Caco-2 (cell line): ENCODE results near the gene NEK8. TPM values are rescaled to one million over a fixed set of nuclear protein-coding genes. Genes with fewer than 3 reads are reported as not detected.

Source experiments
- BruUV-seq: library from RNA; stranded (reverse); fragments of 400-500 nt; replicated peaks from 2 replicates; lab custom pipeline; 2021; lab: Mats Ljungman, UMichigan
- CTCF ChIA-PET: fragments of 300-600 bp; sonication (Branson Sonifier 250); formaldehyde crosslinking; loops from one replicate; lab custom pipeline; 2022; ENCODE audit warnings: antibody characterized with exemption; lab: Charles Lee
- POLR2A ChIA-PET: fragments of 300-600 bp; sonication (Branson Sonifier 250); formaldehyde crosslinking; loops from one replicate; lab custom pipeline; 2022; ENCODE audit warnings: antibody characterized with exemption; lab: Charles Lee
- DNase-seq, 2 experiments: peaks; one replicate each; pipeline versions ENCODE4 v3.0.0 to v3.0.0-alpha.2; 2020 to 2022
- H3K27me3 ChIP-seq: replicated peaks from 2 replicates; pipeline ENCODE4 v1.6.0; 2011; ENCODE audit warnings: low read length; ENCODE audit not compliant: control insufficient read depth, insufficient read depth
- H3K36me3 ChIP-seq: 2 replicates; pipeline ENCODE4 v1.5.1; 2011; ENCODE audit warnings: low read length; ENCODE audit not compliant: control insufficient read depth, insufficient read depth
- H3K4me1 ChIP-seq: fragments of 250-450 bp; sonication (Bioruptor Pico); 2 replicates; pipeline ENCODE4 v1.5.1; 2020; ENCODE audit warnings: mild to moderate bottlenecking
- H3K4me3 ChIP-seq: 2 replicates; pipeline ENCODE4 v1.5.1; 2011; ENCODE audit warnings: low read depth, mild to moderate bottlenecking, control low read depth, low read length
- H3K9me3 ChIP-seq: fragments of 250-450 bp; sonication (Bioruptor Pico); 2 replicates; pipeline ENCODE4 v1.5.1; 2020; ENCODE audit warnings: mild to moderate bottlenecking, moderate library complexity
- H3K27ac Mint-ChIP-seq: one replicate; pipeline ENCODE4 v1.8.0; 2022; ENCODE audit warnings: mixed read lengths; ENCODE audit not compliant: unreplicated experiment
- H3K27me3 Mint-ChIP-seq: one replicate; pipeline ENCODE4 v1.8.0; 2022; ENCODE audit warnings: mixed read lengths; ENCODE audit not compliant: insufficient read depth, unreplicated experiment
- H3K36me3 Mint-ChIP-seq: one replicate; pipeline ENCODE4 v1.8.0; 2022; ENCODE audit warnings: mild to moderate bottlenecking, mixed read lengths; ENCODE audit not compliant: insufficient read depth, unreplicated experiment
- H3K4me1 Mint-ChIP-seq: one replicate; pipeline ENCODE4 v1.8.0; 2022; ENCODE audit warnings: low read depth, mixed read lengths; ENCODE audit not compliant: unreplicated experiment
- H3K4me3 Mint-ChIP-seq: one replicate; pipeline ENCODE4 v1.8.0; 2022; ENCODE audit warnings: mild to moderate bottlenecking, moderate library complexity, mixed read lengths; ENCODE audit not compliant: unreplicated experiment
- H3K9me3 Mint-ChIP-seq: one replicate; pipeline ENCODE4 v1.8.0; 2022; ENCODE audit warnings: mixed read lengths; ENCODE audit not compliant: unreplicated experiment
- CTCF ChIP-seq, 2 experiments: fragments of 200-600 bp in 1 of 2; IDR thresholded peaks; 1 replicate in 1 of 2; 2 replicates in 1 of 2; pipeline versions ENCODE4 v1.5.1 to v1.8.0; 2011 to 2022; ENCODE audit warnings: antibody characterized with exemption in 1 of 2, control low read depth in 1 of 2, inconsistent platforms in 1 of 2, low read depth in 1 of 2, low read length in 1 of 2, mild to moderate bottlenecking in 1 of 2, moderate library complexity in 1 of 2; ENCODE audit not compliant: insufficient read depth in 1 of 2, severe bottlenecking in 1 of 2, unreplicated experiment in 1 of 2
- intact Hi-C: fragments of 100-400 bp; cut with micrococcal nuclease; formaldehyde crosslinking; loops from one replicate; pipeline ENCODE4 v1.10.0; 2022; ENCODE audit not compliant: unreplicated experiment
- total RNA-seq: library from RNA; stranded (reverse); gene quantifications from 2 replicates; pipeline ENCODE4 v1.2.3, GENCODE V29; 2022

Gene NEK8
- total RNA-seq, 1 experiment from 2014 or later: 11.0 TPM

GRCh38 chr17:28702752-28703150 lies 25.8 kb upstream of the NEK8 start:
- Mint-ChIP-seq H3K4me1 (peaks cover 14% of the 10 kb centered on the region), H3K4me3 (no peak overlapping the region), H3K27me3 (no peaks in the 10 kb centered on the region), H3K9me3 (no peaks in the 10 kb centered on the region), H3K27ac (peak overlapping the region; percentile 77), H3K36me3 (peaks cover 84% of the 10 kb centered on the region)
- H3K4me3 ChIP-seq: no peak overlapping the region
- ChIA-PET CTCF (no interaction called here), POLR2A (interaction anchor here (0.6 to 1.9 kb wide), 2 partner anchors 17 to 52 kb away, joined by 3 to 9 read pairs; partner anchors contain the start of gene RPL23A)
- no peaks in the 10 kb centered on the region for H3K27me3 ChIP-seq
- BruUV-seq: no TSS peak
- intact Hi-C loops: no loop called here
- no peak for TF ChIP-seq CTCF (IDR thresholded peaks at IDR 0.05; ENCODE audit: insufficient read depth in 1 of 2, low read depth in 1 of 2, low read length in 1 of 2, severe bottlenecking in 1 of 2, unreplicated experiment in 1 of 2)
- DNase-seq: no peak
- no peaks in the 10 kb centered on the region for H3K9me3 ChIP-seq
- peaks cover 19% of the 10 kb centered on the region for H3K4me1 ChIP-seq
- peaks cover 20% of the 10 kb centered on the region for H3K36me3 ChIP-seq

GRCh38 chr17:28703552-28704218 lies 24.9 kb upstream of the NEK8 start:
- Mint-ChIP-seq H3K27ac (no peak overlapping the region), H3K9me3 (no peaks in the 10 kb centered on the region), H3K4me1 (peaks cover 5% of the 10 kb centered on the region), H3K27me3 (no peaks in the 10 kb centered on the region), H3K36me3 (peaks cover 77% of the 10 kb centered on the region), H3K4me3 (no peak overlapping the region)
- no peak for TF ChIP-seq CTCF (IDR thresholded peaks at IDR 0.05; ENCODE audit: insufficient read depth in 1 of 2, low read depth in 1 of 2, low read length in 1 of 2, severe bottlenecking in 1 of 2, unreplicated experiment in 1 of 2)
- BruUV-seq: no TSS peak
- no peak for DNase-seq
- Histone ChIP-seq H3K27me3 (no peaks in the 10 kb centered on the region), H3K4me1 (peaks cover 12% of the 10 kb centered on the region), H3K36me3 (peaks cover 20% of the 10 kb centered on the region), H3K9me3 (no peaks in the 10 kb centered on the region), H3K4me3 (no peak overlapping the region)
- ChIA-PET CTCF (interaction anchor here (0.6 kb wide), 1 partner anchor 9 kb away, joined by 5 read pairs; no protein-coding TSS in a partner anchor), POLR2A (no interaction called here)
- intact Hi-C loops: no loop called here

GRCh38 chr17:28704219-28704858 lies 24.2 kb upstream of the NEK8 start:
- Mint-ChIP-seq H3K27me3 (no peaks in the 10 kb centered on the region), H3K4me1 (no peaks in the 10 kb centered on the region), H3K4me3 (no peak overlapping the region), H3K27ac (no peak overlapping the region), H3K36me3 (peaks cover 71% of the 10 kb centered on the region), H3K9me3 (no peaks in the 10 kb centered on the region)
- BruUV-seq: no TSS peak
- POLR2A ChIA-PET: no interaction called here
- no peak overlapping the region for H3K4me3 ChIP-seq
- CTCF ChIA-PET: no interaction called here
- no peaks in the 10 kb centered on the region for H3K27me3 ChIP-seq
- H3K9me3 ChIP-seq: no peaks in the 10 kb centered on the region
- no peak for TF ChIP-seq CTCF (IDR thresholded peaks at IDR 0.05; ENCODE audit: insufficient read depth in 1 of 2, low read depth in 1 of 2, low read length in 1 of 2, severe bottlenecking in 1 of 2, unreplicated experiment in 1 of 2)
- intact Hi-C loops: no loop called here
- peaks cover 16% of the 10 kb centered on the region for H3K36me3 ChIP-seq
- H3K4me1 ChIP-seq: peaks cover 6% of the 10 kb centered on the region
- no peak for DNase-seq
